HFFc6 (cell line): ENCODE results near the gene UBXN6. TPM values are rescaled to one million over a fixed set of nuclear protein-coding genes. Genes with fewer than 3 reads are reported as not detected.

Experiments used
- DNase-seq: peaks from one replicate; pipeline ENCODE4 v3.0.0-alpha.2; 2018
- H3K27ac Mint-ChIP-seq: 2 replicates; pipeline ENCODE4 v1.8.0; 2020; ENCODE audit warnings: mild to moderate bottlenecking, mixed read lengths
- H3K27me3 Mint-ChIP-seq: 2 replicates; pipeline ENCODE4 v1.8.0; 2021; ENCODE audit warnings: mild to moderate bottlenecking, moderate library complexity, mixed read lengths; ENCODE audit not compliant: insufficient read depth
- H3K36me3 Mint-ChIP-seq: 2 replicates; pipeline ENCODE4 v1.8.0; 2021; ENCODE audit warnings: low read depth, mixed read lengths
- H3K4me1 Mint-ChIP-seq: 2 replicates; pipeline ENCODE4 v1.8.0; 2020; ENCODE audit warnings: low read depth, mixed read lengths
- H3K4me3 Mint-ChIP-seq: 2 replicates; pipeline ENCODE4 v1.8.0; 2020; ENCODE audit warnings: mild to moderate bottlenecking, moderate library complexity, mixed read lengths
- H3K9me3 Mint-ChIP-seq: 2 replicates; pipeline ENCODE4 v1.8.0; 2020; ENCODE audit warnings: mild to moderate bottlenecking, mixed read lengths
- microRNA-seq: library from miRNA; unstranded; fragments of <30 nt; microRNA quantifications from one replicate; pipeline ENCODE4, GENCODE V29; 2019
- total RNA-seq, 6 experiments: library from RNA; stranded (reverse); fragmentation: NEBNext Ultra II Directional; extraction: Animal tissue kit (Norgen Biotek cat#: 25700); gene quantifications; 2 replicates in 1 of 6; 3 replicates in 5 of 6; pipeline ENCODE4 v1.2.3, GENCODE V29; 2021
- TF ChIP-seq, protein P1 (sequence below): fragments of 200-600 bp; sonication (generic); IDR thresholded peaks from 2 replicates; pipeline ENCODE4 v1.5.0; 2021; ENCODE audit warnings: antibody characterized with exemption, mild to moderate bottlenecking

The UBXN6 gene
- total RNA-seq, 6 experiments from 2014 or later, result 124 to 142 (median 131) TPM

DNA sequence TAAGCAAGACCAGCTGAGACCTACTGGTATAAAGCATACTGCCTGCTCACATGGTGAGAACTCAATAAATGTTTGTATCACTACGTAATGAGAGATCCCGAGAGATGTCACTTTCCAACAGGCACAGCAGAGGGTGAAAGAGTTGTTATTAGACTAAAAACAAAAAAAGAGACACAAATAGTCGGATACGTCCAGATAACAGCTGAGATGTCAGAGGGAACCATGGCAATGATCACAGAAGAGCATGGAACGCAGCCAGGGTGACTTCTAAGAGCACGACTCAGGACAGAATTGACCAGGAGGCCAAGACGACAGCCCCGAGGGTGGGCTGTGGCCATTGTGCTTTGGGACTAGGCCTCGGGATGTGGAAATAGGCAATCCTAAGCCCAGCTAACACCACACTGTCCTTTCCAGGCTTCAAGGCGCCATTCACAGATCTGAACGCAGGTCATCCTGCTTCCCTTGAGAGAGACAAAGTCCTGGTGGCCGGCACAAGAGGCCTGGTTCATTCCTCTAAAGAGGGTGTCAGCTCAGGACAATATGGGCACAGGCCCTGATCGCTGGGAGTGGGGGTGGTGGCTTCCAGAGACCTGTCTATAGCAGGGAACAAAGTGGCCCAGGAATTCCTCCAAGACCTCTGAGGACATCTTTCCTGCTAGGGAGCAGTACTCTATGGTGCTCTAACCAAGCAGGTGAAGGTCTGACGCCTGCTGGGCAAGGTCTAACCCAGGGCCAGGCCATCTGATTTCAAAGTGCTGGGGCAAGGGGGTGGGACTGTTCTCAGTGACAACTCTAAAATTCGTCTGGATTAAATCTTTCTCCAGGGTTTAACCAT lies 60.4 kb downstream of the UBXN6 start:
- Mint-ChIP-seq H3K4me3 (peak overlapping the region; percentile 54; the same call in 1 of the 2 replicates), H3K27ac (peak overlapping the region; percentile 57), H3K27me3 (no peaks in the 10 kb centered on the region; the same call in 1 of the 2 replicates), H3K9me3 (no peaks in the 10 kb centered on the region), H3K36me3 (peaks cover 7% of the 10 kb centered on the region), H3K4me1 (peaks cover 57% of the 10 kb centered on the region)
- TF ChIP-seq, protein P1, sequence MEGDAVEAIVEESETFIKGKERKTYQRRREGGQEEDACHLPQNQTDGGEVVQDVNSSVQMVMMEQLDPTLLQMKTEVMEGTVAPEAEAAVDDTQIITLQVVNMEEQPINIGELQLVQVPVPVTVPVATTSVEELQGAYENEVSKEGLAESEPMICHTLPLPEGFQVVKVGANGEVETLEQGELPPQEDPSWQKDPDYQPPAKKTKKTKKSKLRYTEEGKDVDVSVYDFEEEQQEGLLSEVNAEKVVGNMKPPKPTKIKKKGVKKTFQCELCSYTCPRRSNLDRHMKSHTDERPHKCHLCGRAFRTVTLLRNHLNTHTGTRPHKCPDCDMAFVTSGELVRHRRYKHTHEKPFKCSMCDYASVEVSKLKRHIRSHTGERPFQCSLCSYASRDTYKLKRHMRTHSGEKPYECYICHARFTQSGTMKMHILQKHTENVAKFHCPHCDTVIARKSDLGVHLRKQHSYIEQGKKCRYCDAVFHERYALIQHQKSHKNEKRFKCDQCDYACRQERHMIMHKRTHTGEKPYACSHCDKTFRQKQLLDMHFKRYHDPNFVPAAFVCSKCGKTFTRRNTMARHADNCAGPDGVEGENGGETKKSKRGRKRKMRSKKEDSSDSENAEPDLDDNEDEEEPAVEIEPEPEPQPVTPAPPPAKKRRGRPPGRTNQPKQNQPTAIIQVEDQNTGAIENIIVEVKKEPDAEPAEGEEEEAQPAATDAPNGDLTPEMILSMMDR, result no peak
- peak; percentile 22 for DNase-seq

Small RNA genes within 50 kb of the gene (microRNA-seq; reads per million reads assigned to microRNA genes)
- gene MIR4746, result 17.8 reads per million, percentile 24 among the genes with 10 or more reads in this experiment

Other genes starting within 250 kb of the UBXN6 start
- under 1 TPM; 0.17 to 0.61 (median 0.37) TPM for gene EBI3, start 228.3 kb downstream of the UBXN6 start, total RNA-seq
- gene YJU2, start 210.7 kb downstream of the UBXN6 start, total RNA-seq, result 10 to 100 TPM; 12.0 to 17.7 (median 16.1) TPM
- not detected for gene SHD, start 178.5 kb downstream of the UBXN6 start, total RNA-seq
- not detected for gene TMIGD2, start 155.4 kb downstream of the UBXN6 start, total RNA-seq
- 10 to 100 TPM in 5 of 6 experiments, 1 to 10 TPM in 1; 9.2 to 15.2 (median 12.2) TPM for gene FSD1, start 153.2 kb downstream of the UBXN6 start, total RNA-seq
- 1 to 10 TPM in 4 of 6 experiments, under 1 TPM in 2; 0.24 to 2.7 (median 1.9) TPM for gene STAP2, start 119.0 kb downstream of the UBXN6 start, total RNA-seq
- 10 to 100 TPM; 11.7 to 15.0 (median 12.1) TPM for gene MPND, start 114.2 kb downstream of the UBXN6 start, total RNA-seq
- 100 to 1,000 TPM; 102 to 126 (median 110) TPM for gene SH3GL1, start 57.2 kb downstream of the UBXN6 start, total RNA-seq
- gene CHAF1A, start 55.2 kb downstream of the UBXN6 start, total RNA-seq, result 10 to 100 TPM; 18.3 to 26.3 (median 24.4) TPM
- 10 to 100 TPM; 68.0 to 79.6 (median 74.2) TPM for gene HDGFL2, start 14.5 kb upstream of the UBXN6 start, total RNA-seq
- not detected for gene PLIN4, start 60.7 kb upstream of the UBXN6 start, total RNA-seq
- not detected for gene PLIN5, start 77.4 kb upstream of the UBXN6 start, total RNA-seq
- not detected for gene LRG1, start 82.2 kb upstream of the UBXN6 start, total RNA-seq
- gene SEMA6B, start 101.9 kb upstream of the UBXN6 start, total RNA-seq, result under 1 TPM; 0.05 to 0.30 (median 0.21) TPM
- 1 to 10 TPM; 4.5 to 8.2 (median 6.7) TPM for gene TNFAIP8L1, start 181.7 kb upstream of the UBXN6 start, total RNA-seq
- 100 to 1,000 TPM; 266 to 322 (median 283) TPM for gene MYDGF, start 212.5 kb upstream of the UBXN6 start, total RNA-seq